H1 (cell line): ENCODE measurements around the gene CDK5RAP3. TPM values are rescaled to one million over a fixed set of nuclear protein-coding genes. Genes with fewer than 3 reads are reported as not detected.

Source experiments
- CHD7 ChIP-seq: fragments of 300-600 bp; sonication (generic); IDR thresholded peaks from 2 replicates; pipeline ENCODE4 v1.7.1; 2012; ENCODE audit warnings: low read length, moderate library complexity, mild to moderate bottlenecking, inconsistent platforms; ENCODE audit not compliant: insufficient replicate concordance
- FOSL1 ChIP-seq: IDR thresholded peaks from 2 replicates; pipeline ENCODE4 v1.6.1; 2011; ENCODE audit warnings: mild to moderate bottlenecking, low read depth, low read length, moderate library complexity; ENCODE audit not compliant: insufficient read depth
- HDAC6 ChIP-seq: IDR thresholded peaks from one replicate; pipeline ENCODE4 v1.7.1; 2012; ENCODE audit warnings: low read depth, mild to moderate bottlenecking, inconsistent platforms, low read length, moderate library complexity
- KDM4A ChIP-seq: IDR thresholded peaks from one replicate; pipeline ENCODE4 v1.7.1; 2012; ENCODE audit warnings: low read depth, mild to moderate bottlenecking, moderate library complexity, low read length, inconsistent platforms; ENCODE audit not compliant: severe bottlenecking
- SIN3A ChIP-seq, 2 experiments: IDR thresholded peaks in 1 of 2; conservative IDR thresholded peaks in 1 of 2; 2 replicates each; pipeline ENCODE4 v1.6.1; 2011 to 2012; ENCODE audit warnings: low read length in 2 of 2, improper control_type of control experiment in 1 of 2, low read depth in 1 of 2, mild to moderate bottlenecking in 1 of 2
- YY1 ChIP-seq: IDR thresholded peaks from 2 replicates; pipeline ENCODE4 v1.6.1; 2011; ENCODE audit warnings: low read depth, mild to moderate bottlenecking, low read length
- polyA plus RNA-seq, 7 experiments: library from polyadenylated mRNA; depleted of rRNA in 3 of 7; stranded (reverse) in 5 of 7; unstranded in 2 of 7; fragments of >200 nt in 5 of 7; fragments of 200-250 nt in 2 of 7; gene quantifications; 1 replicate in 5 of 7; 2 replicates in 1 of 7; 4 replicates in 1 of 7; pipeline versions ENCODE4 v1.2.1 to v1.2.3, GENCODE V29; 2011 to 2013; ENCODE audit warnings: missing spikeins in 2 of 7, mixed read lengths in 2 of 7
- total RNA-seq: library from RNA; stranded (reverse); fragmentation: NEBNext Ultra II Directional; extraction: Animal tissue kit (Norgen Biotek cat#: 25700); gene quantifications from 2 replicates; pipeline ENCODE4 v1.2.1, GENCODE V29; 2021

Gene CDK5RAP3
- total and polyA plus RNA-seq, 2 of the 8 experiments (the other 6 are each of a cell fraction or from before 2014, with no cell fraction given) = 88.2 to 93.2 TPM

GRCh38 chr17:47924785-47925677 lies 45.9 kb upstream of the CDK5RAP3 start (continued):
- no peak for TF ChIP-seq SIN3A (conservative IDR thresholded peaks at IDR 0.05 in 1 of 2, IDR thresholded peaks at IDR 0.05 in 1 of 2; ENCODE audit: low read depth in 1 of 2, low read length in 2 of 2)
- no peak for TF ChIP-seq HDAC6
- TF ChIP-seq YY1 = no peak
- TF ChIP-seq FOSL1 = no peak
- TF ChIP-seq KDM4A = no peak
- TF ChIP-seq CHD7 = no peak
